ENCODE results near the gene USH2A.

DNA sequence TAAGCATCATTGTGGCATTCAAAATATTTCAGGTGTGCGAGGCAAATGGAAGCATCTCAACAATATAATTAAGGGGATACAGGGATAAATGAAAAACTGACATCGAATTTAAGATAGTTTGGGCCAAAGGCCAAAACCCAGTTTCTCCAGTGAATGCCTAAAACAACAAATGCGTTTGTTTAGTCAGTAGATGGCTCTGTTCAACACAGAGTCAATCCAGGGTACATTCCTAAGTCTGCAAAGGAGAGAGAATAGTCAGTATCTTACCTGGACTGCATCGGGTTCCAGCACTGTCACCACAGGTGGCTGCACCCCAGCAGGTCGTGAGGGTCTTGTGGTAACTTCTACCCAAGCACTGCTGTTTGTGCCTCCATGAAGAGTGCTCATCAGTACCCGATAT lies 535.1 kb downstream of the USH2A start:
- TF ChIP-seq, protein P1, sequence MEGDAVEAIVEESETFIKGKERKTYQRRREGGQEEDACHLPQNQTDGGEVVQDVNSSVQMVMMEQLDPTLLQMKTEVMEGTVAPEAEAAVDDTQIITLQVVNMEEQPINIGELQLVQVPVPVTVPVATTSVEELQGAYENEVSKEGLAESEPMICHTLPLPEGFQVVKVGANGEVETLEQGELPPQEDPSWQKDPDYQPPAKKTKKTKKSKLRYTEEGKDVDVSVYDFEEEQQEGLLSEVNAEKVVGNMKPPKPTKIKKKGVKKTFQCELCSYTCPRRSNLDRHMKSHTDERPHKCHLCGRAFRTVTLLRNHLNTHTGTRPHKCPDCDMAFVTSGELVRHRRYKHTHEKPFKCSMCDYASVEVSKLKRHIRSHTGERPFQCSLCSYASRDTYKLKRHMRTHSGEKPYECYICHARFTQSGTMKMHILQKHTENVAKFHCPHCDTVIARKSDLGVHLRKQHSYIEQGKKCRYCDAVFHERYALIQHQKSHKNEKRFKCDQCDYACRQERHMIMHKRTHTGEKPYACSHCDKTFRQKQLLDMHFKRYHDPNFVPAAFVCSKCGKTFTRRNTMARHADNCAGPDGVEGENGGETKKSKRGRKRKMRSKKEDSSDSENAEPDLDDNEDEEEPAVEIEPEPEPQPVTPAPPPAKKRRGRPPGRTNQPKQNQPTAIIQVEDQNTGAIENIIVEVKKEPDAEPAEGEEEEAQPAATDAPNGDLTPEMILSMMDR (IDR thresholded peaks at IDR 0.05): no peak
- no peak for TF ChIP-seq EP300 (IDR thresholded peaks at IDR 0.05)

Data from tibial nerve (tissue), 4 donors.